ENCODE measurements around the gene KREMEN2.
"Not testable (repeated sequence)": the region's sequence is repeated elsewhere in the genome, so short reads cannot be mapped to it uniquely, and the experiment has no call there.

The KREMEN2 gene

GRCh38 chr16:2929693-2930092 lies 34.4 kb upstream of the KREMEN2 start:
- H3K4me3 ChIP-seq (ENCODE audit: low read depth in 1 of 2, low read length in 2 of 2) = no peak overlapping the region
- peaks cover 4 to 38% of the 10 kb centered on the region in 2 donors for H3K36me3 ChIP-seq (ENCODE audit: control insufficient read depth in 1 of 2, insufficient read depth in 2 of 2, low read length in 2 of 2)
- H3K9me3 ChIP-seq (ENCODE audit: control insufficient read depth in 1 of 2, low read length in 2 of 2) = no peaks in the 10 kb centered on the region
- H3K27me3 ChIP-seq (ENCODE audit: low read depth, low read length) = no peaks in the 10 kb centered on the region
- no peak overlapping the region for H3K27ac ChIP-seq (ENCODE audit: low read length)
- H3K4me1 ChIP-seq (ENCODE audit: control insufficient read depth in 1 of 2, insufficient read depth in 2 of 2, low read length in 2 of 2) = peaks cover 0 to 3% of the 10 kb centered on the region in 2 donors

GRCh38 chr16:2930236-2930635 lies 33.8 kb upstream of the KREMEN2 start:
- Histone ChIP-seq H3K27me3 (ENCODE audit: low read depth, low read length) (no peaks in the 10 kb centered on the region), H3K4me3 (ENCODE audit: low read depth in 1 of 2, low read length in 2 of 2) (no peak overlapping the region), H3K4me1 (ENCODE audit: control insufficient read depth in 1 of 2, insufficient read depth in 2 of 2, low read length in 2 of 2) (peaks cover 0 to 3% of the 10 kb centered on the region in 2 donors), H3K27ac (ENCODE audit: low read length) (no peak overlapping the region), H3K36me3 (ENCODE audit: control insufficient read depth in 1 of 2, insufficient read depth in 2 of 2, low read length in 2 of 2) (peaks cover 4 to 44% of the 10 kb centered on the region in 2 donors), H3K9me3 (ENCODE audit: control insufficient read depth in 1 of 2, low read length in 2 of 2) (no peaks in the 10 kb centered on the region)

DNA sequence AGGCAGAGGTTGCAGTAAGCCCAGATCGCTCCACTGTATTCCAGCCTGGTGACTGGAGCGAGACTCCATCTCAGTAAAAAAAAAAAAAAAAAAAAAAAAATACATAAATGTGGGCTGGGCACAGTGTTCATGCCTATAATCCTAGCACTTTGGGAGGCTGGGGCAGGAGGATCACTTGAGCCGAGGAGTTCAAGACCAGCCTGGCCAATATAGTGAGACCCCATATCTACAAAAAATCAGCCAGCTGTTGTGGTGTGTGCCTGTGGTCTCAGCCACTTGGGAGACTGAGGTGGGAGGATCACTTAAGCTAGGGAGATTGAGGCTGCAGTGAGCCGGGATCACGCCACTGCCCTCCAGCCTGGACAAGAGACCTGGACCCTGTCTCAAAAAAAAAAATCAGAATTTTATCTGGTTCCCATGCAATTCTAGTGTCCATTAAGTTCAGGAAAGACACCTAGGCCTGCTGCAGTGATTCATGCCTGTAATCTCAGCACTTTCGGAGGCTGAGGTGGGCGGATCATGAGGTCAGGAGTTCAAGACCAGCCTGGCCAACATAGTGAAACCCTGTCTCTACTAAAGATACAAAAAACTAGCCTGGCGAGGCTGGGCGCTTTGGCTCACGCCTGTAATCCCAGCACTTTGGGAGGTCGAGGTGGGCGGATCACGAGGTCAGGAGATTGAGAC lies 32.7 kb upstream of the KREMEN2 start:
- H3K9me3 ChIP-seq (ENCODE audit: control insufficient read depth in 1 of 2, low read length in 2 of 2); H3K27ac ChIP-seq (ENCODE audit: low read length); H3K27me3 ChIP-seq (ENCODE audit: low read depth, low read length); H3K4me3 ChIP-seq (ENCODE audit: low read depth in 1 of 2, low read length in 2 of 2); H3K4me1 ChIP-seq (ENCODE audit: control insufficient read depth in 1 of 2, insufficient read depth in 2 of 2, low read length in 2 of 2): not testable (repeated sequence)
- H3K36me3 ChIP-seq (ENCODE audit: control insufficient read depth in 1 of 2, insufficient read depth in 2 of 2, low read length in 2 of 2) = peaks cover 4 to 53% of the 10 kb centered on the region in 2 donors

DNA sequence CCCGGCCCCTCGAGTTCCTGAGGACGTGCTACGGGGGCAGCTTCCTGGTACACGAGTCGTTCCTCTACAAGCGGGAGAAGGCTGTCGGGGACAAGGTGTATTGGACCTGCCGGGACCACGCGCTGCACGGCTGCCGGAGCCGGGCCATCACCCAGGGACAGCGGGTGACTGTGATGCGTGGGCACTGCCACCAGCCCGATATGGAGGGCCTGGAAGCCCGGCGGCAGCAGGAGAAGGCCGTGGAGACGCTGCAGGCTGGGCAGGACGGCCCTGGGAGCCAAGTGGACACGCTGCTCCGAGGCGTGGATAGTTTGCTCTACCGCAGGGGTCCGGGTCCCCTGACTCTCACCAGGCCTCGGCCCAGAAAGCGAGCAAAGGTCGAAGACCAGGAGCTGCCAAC lies 30.9 kb upstream of the KREMEN2 start:
- H3K4me1 ChIP-seq (ENCODE audit: control insufficient read depth in 1 of 2, insufficient read depth in 2 of 2, low read length in 2 of 2) = no peaks in the 10 kb centered on the region
- H3K27me3 ChIP-seq (ENCODE audit: low read depth, low read length) = no peaks in the 10 kb centered on the region
- H3K4me3 ChIP-seq (ENCODE audit: low read depth in 1 of 2, low read length in 2 of 2) = no peak overlapping the region
- H3K27ac ChIP-seq (ENCODE audit: low read length) = no peak overlapping the region
- no peaks in the 10 kb centered on the region for H3K9me3 ChIP-seq (ENCODE audit: control insufficient read depth in 1 of 2, low read length in 2 of 2)
- peaks cover 9 to 71% of the 10 kb centered on the region in 2 donors for H3K36me3 ChIP-seq (ENCODE audit: control insufficient read depth in 1 of 2, insufficient read depth in 2 of 2, low read length in 2 of 2)

DNA sequence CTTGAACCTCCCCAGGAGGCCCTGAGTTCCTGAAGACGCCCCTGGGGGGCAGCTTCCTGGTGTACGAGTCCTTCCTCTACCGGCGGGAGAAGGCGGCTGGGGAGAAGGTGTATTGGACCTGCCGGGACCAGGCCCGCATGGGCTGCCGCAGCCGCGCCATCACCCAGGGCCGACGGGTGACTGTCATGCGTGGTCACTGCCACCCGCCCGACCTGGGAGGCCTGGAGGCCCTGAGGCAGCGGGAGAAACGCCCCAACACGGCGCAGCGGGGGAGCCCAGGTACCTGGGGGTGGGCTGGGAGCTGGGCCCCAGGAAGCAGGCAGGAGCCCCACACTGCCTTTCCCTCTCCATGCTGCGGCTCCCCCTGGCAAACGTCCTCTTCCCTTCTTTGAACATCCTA lies 30.4 kb upstream of the KREMEN2 start:
- H3K4me3 ChIP-seq (ENCODE audit: low read depth in 1 of 2, low read length in 2 of 2) = no peak overlapping the region
- peaks cover 9 to 73% of the 10 kb centered on the region in 2 donors for H3K36me3 ChIP-seq (ENCODE audit: control insufficient read depth in 1 of 2, insufficient read depth in 2 of 2, low read length in 2 of 2)
- no peaks in the 10 kb centered on the region for H3K4me1 ChIP-seq (ENCODE audit: control insufficient read depth in 1 of 2, insufficient read depth in 2 of 2, low read length in 2 of 2)
- no peak overlapping the region for H3K27ac ChIP-seq (ENCODE audit: low read length)
- H3K9me3 ChIP-seq (ENCODE audit: control insufficient read depth in 1 of 2, low read length in 2 of 2) = no peaks in the 10 kb centered on the region
- H3K27me3 ChIP-seq (ENCODE audit: low read depth, low read length) = no peaks in the 10 kb centered on the region

- H3K27me3 ChIP-seq (ENCODE audit: low read depth, low read length) = no peaks in the 10 kb centered on the region
- peaks cover 10 to 79% of the 10 kb centered on the region in 2 donors for H3K36me3 ChIP-seq (ENCODE audit: control insufficient read depth in 1 of 2, insufficient read depth in 2 of 2, low read length in 2 of 2)
- H3K4me1 ChIP-seq (ENCODE audit: control insufficient read depth in 1 of 2, insufficient read depth in 2 of 2, low read length in 2 of 2) = no peaks in the 10 kb centered on the region
- H3K4me3 ChIP-seq (ENCODE audit: low read depth in 1 of 2, low read length in 2 of 2) = no peak overlapping the region
- no peaks in the 10 kb centered on the region for H3K9me3 ChIP-seq (ENCODE audit: control insufficient read depth in 1 of 2, low read length in 2 of 2)
- no peak overlapping the region for H3K27ac ChIP-seq (ENCODE audit: low read length)
These were observed 29.6 kb upstream of the KREMEN2 start for GRCh38 chr16:2934450-2934849.

GRCh38 chr16:2936436-2937011 lies 27.6 kb upstream of the KREMEN2 start:
- Histone ChIP-seq H3K4me1 (ENCODE audit: control insufficient read depth in 1 of 2, insufficient read depth in 2 of 2, low read length in 2 of 2) (no peaks in the 10 kb centered on the region), H3K27ac (ENCODE audit: low read length) (no peak overlapping the region), H3K4me3 (ENCODE audit: low read depth in 1 of 2, low read length in 2 of 2) (no peak overlapping the region), H3K9me3 (ENCODE audit: control insufficient read depth in 1 of 2, low read length in 2 of 2) (no peaks in the 10 kb centered on the region), H3K36me3 (ENCODE audit: control insufficient read depth in 1 of 2, insufficient read depth in 2 of 2, low read length in 2 of 2) (peaks cover 12 to 86% of the 10 kb centered on the region in 2 donors), H3K27me3 (ENCODE audit: low read depth, low read length) (no peaks in the 10 kb centered on the region)

- H3K4me3 ChIP-seq (ENCODE audit: low read depth in 1 of 2, low read length in 2 of 2) = no peak overlapping the region
- H3K36me3 ChIP-seq (ENCODE audit: control insufficient read depth in 1 of 2, insufficient read depth in 2 of 2, low read length in 2 of 2) = peaks cover 12 to 87% of the 10 kb centered on the region in 2 donors
- no peaks in the 10 kb centered on the region for H3K4me1 ChIP-seq (ENCODE audit: control insufficient read depth in 1 of 2, insufficient read depth in 2 of 2, low read length in 2 of 2)
- no peaks in the 10 kb centered on the region for H3K9me3 ChIP-seq (ENCODE audit: control insufficient read depth in 1 of 2, low read length in 2 of 2)
- H3K27me3 ChIP-seq (ENCODE audit: low read depth, low read length) = no peaks in the 10 kb centered on the region
- no peak overlapping the region for H3K27ac ChIP-seq (ENCODE audit: low read length)
These were observed 26.9 kb upstream of the KREMEN2 start for GRCh38 chr16:2937170-2937569.

GRCh38 chr16:2938206-2938605 lies 25.9 kb upstream of the KREMEN2 start:
- Histone ChIP-seq H3K4me3 (ENCODE audit: low read depth in 1 of 2, low read length in 2 of 2) (no peak overlapping the region), H3K27me3 (ENCODE audit: low read depth, low read length) (no peaks in the 10 kb centered on the region), H3K27ac (ENCODE audit: low read length) (no peak overlapping the region), H3K9me3 (ENCODE audit: control insufficient read depth in 1 of 2, low read length in 2 of 2) (no peaks in the 10 kb centered on the region), H3K36me3 (ENCODE audit: control insufficient read depth in 1 of 2, insufficient read depth in 2 of 2, low read length in 2 of 2) (peaks cover 16 to 82% of the 10 kb centered on the region in 2 donors), H3K4me1 (ENCODE audit: control insufficient read depth in 1 of 2, insufficient read depth in 2 of 2, low read length in 2 of 2) (no peaks in the 10 kb centered on the region)

- no peaks in the 10 kb centered on the region for H3K9me3 ChIP-seq (ENCODE audit: control insufficient read depth in 1 of 2, low read length in 2 of 2)
- H3K4me1 ChIP-seq (ENCODE audit: control insufficient read depth in 1 of 2, insufficient read depth in 2 of 2, low read length in 2 of 2) = no peaks in the 10 kb centered on the region
- H3K27ac ChIP-seq (ENCODE audit: low read length) = no peak overlapping the region
- peaks cover 14 to 73% of the 10 kb centered on the region in 2 donors for H3K36me3 ChIP-seq (ENCODE audit: control insufficient read depth in 1 of 2, insufficient read depth in 2 of 2, low read length in 2 of 2)
- H3K27me3 ChIP-seq (ENCODE audit: low read depth, low read length) = no peaks in the 10 kb centered on the region
- no peak overlapping the region for H3K4me3 ChIP-seq (ENCODE audit: low read depth in 1 of 2, low read length in 2 of 2)
These were observed 24.1 kb upstream of the KREMEN2 start for GRCh38 chr16:2939968-2940367.

- Histone ChIP-seq H3K4me1 (ENCODE audit: control insufficient read depth in 1 of 2, insufficient read depth in 2 of 2, low read length in 2 of 2) (no peaks in the 10 kb centered on the region), H3K27me3 (ENCODE audit: low read depth, low read length) (no peaks in the 10 kb centered on the region), H3K4me3 (ENCODE audit: low read depth in 1 of 2, low read length in 2 of 2) (no peak overlapping the region), H3K27ac (ENCODE audit: low read length) (no peak overlapping the region), H3K36me3 (ENCODE audit: control insufficient read depth in 1 of 2, insufficient read depth in 2 of 2, low read length in 2 of 2) (peaks cover 14 to 64% of the 10 kb centered on the region in 2 donors), H3K9me3 (ENCODE audit: control insufficient read depth in 1 of 2, low read length in 2 of 2) (no peaks in the 10 kb centered on the region)
These were observed 22.0 kb upstream of the KREMEN2 start for GRCh38 chr16:2942045-2942444.

GRCh38 chr16:2943716-2944115 lies 20.4 kb upstream of the KREMEN2 start:
- H3K27ac ChIP-seq (ENCODE audit: low read length); H3K4me3 ChIP-seq (ENCODE audit: low read depth in 1 of 2, low read length in 2 of 2); H3K9me3 ChIP-seq (ENCODE audit: control insufficient read depth in 1 of 2, low read length in 2 of 2); H3K4me1 ChIP-seq (ENCODE audit: control insufficient read depth in 1 of 2, insufficient read depth in 2 of 2, low read length in 2 of 2); H3K27me3 ChIP-seq (ENCODE audit: low read depth, low read length): not testable (repeated sequence)
- H3K36me3 ChIP-seq (ENCODE audit: control insufficient read depth in 1 of 2, insufficient read depth in 2 of 2, low read length in 2 of 2) = peaks cover 9 to 55% of the 10 kb centered on the region in 2 donors
